Smooth muscle cell (in vitro differentiated cells): ENCODE measurements around the gene NGRN. TPM values are rescaled to one million over a fixed set of nuclear protein-coding genes. Genes with fewer than 3 reads are reported as not detected.

Experiments used
- DNase-seq: peaks from one replicate; lab custom pipeline; 2025; ENCODE audit not compliant: unreplicated experiment; lab: John Stamatoyannopoulos, UW
- H2AFZ ChIP-seq: fragments of 200-600 bp; sonication (generic); 2 replicates; pipeline ENCODE4 v1.6.0; 2016; ENCODE audit warnings: antibody characterized with exemption, low read depth, mild to moderate bottlenecking
- H3F3A ChIP-seq: fragments of 200-600 bp; sonication (generic); 2 replicates; pipeline ENCODE4 v1.6.0; 2017; ENCODE audit warnings: antibody characterized with exemption, low read depth
- H3K27ac ChIP-seq: fragments of 200-600 bp; sonication (generic); 2 replicates; pipeline ENCODE4 v1.5.1; 2016; ENCODE audit warnings: low read depth, mild to moderate bottlenecking
- H3K27me3 ChIP-seq: fragments of 200-600 bp; sonication (generic); 2 replicates; pipeline ENCODE4 v1.6.1; 2016; ENCODE audit warnings: low read depth, mild to moderate bottlenecking
- H3K36me3 ChIP-seq: fragments of 200-600 bp; sonication (generic); 2 replicates; pipeline ENCODE4 v1.5.1; 2016; ENCODE audit warnings: low read depth
- H3K4me1 ChIP-seq: fragments of 200-600 bp; sonication (generic); 2 replicates; pipeline ENCODE4 v1.5.1; 2016; ENCODE audit warnings: low read depth
- H3K4me2 ChIP-seq: fragments of 200-600 bp; sonication (generic); 2 replicates; pipeline ENCODE4 v1.6.0; 2016; ENCODE audit warnings: mild to moderate bottlenecking
- H3K4me3 ChIP-seq: fragments of 200-600 bp; sonication (generic); 2 replicates; pipeline ENCODE4 v1.5.1; 2016; ENCODE audit warnings: mild to moderate bottlenecking
- H3K79me2 ChIP-seq: fragments of 200-600 bp; sonication (generic); 2 replicates; pipeline ENCODE4 v1.6.0; 2016; ENCODE audit warnings: low read depth, mild to moderate bottlenecking
- H3K9ac ChIP-seq: fragments of 200-600 bp; sonication (generic); 2 replicates; pipeline ENCODE4 v1.6.0; 2016; ENCODE audit warnings: low read depth
- H3K9me3 ChIP-seq: fragments of 200-600 bp; sonication (generic); replicated peaks from 2 replicates; pipeline ENCODE4 v1.5.1; 2016; ENCODE audit warnings: low read depth
- H4K20me1 ChIP-seq: fragments of 200-600 bp; sonication (generic); 2 replicates; pipeline ENCODE4 v1.6.0; 2016; ENCODE audit warnings: low read depth
- CTCF ChIP-seq: fragments of 200-600 bp; sonication (generic); IDR thresholded peaks from 2 replicates; pipeline ENCODE4 v1.5.1; 2017; ENCODE audit warnings: borderline replicate concordance, mild to moderate bottlenecking, antibody characterized with exemption; ENCODE audit not compliant: insufficient read depth, poor library complexity, severe bottlenecking
- WGBS: methylation state at CpG from one replicate; pipeline ENCODE4 v1.1.7; 2016; ENCODE audit warnings: low lambda C conversion rate; 5-methylcytosine and 5-hydroxymethylcytosine counted together
- polyA plus RNA-seq: library from polyadenylated mRNA; unstranded; fragments of >200 nt; fragmentation: Nextera tagmentation; extraction: Ambion mirVana; gene quantifications from 2 replicates; pipeline ENCODE4 v1.2.1, GENCODE V29; 2016
- total RNA-seq: library from RNA; depleted of rRNA; stranded (reverse); fragments of >200 nt; gene quantifications from 2 replicates; pipeline ENCODE4 v1.2.3, GENCODE V29; 2014

The NGRN gene
- total and polyA plus RNA-seq, 2 experiments from 2014 or later: 54.8 to 71.5 TPM

GRCh38 chr15:90286678-90287077, 21.2 kb downstream of the NGRN start:
- Histone ChIP-seq H2AFZ (no peak overlapping the region), H3K9me3 (no peaks in the 10 kb centered on the region), H3K4me3 (no peak overlapping the region), H3K4me1 (no peaks in the 10 kb centered on the region), H3F3A (no peaks in the 10 kb centered on the region), H4K20me1 (no peaks in the 10 kb centered on the region), H3K9ac (no peak overlapping the region), H3K4me2 (no peak overlapping the region), H3K36me3 (no peaks in the 10 kb centered on the region), H3K27ac (no peak overlapping the region), H3K27me3 (no peaks in the 10 kb centered on the region), H3K79me2 (no peaks in the 10 kb centered on the region)
- peak; percentile 39 for TF ChIP-seq CTCF
- no peak for DNase-seq

- Histone ChIP-seq H3K4me1 (no peaks in the 10 kb centered on the region), H3K4me2 (no peak overlapping the region), H3K27me3 (no peaks in the 10 kb centered on the region), H3K79me2 (no peaks in the 10 kb centered on the region), H2AFZ (no peak overlapping the region), H3K9ac (no peak overlapping the region), H3F3A (no peaks in the 10 kb centered on the region), H3K36me3 (no peaks in the 10 kb centered on the region), H3K4me3 (no peak overlapping the region), H3K9me3 (no peaks in the 10 kb centered on the region), H3K27ac (no peak overlapping the region), H4K20me1 (no peaks in the 10 kb centered on the region)
- 56% methylated on average over 5 of the region's 5 CpGs for WGBS
- DNase-seq: no peak
- no peak for TF ChIP-seq CTCF
Measured at GRCh38 chr15:90287101-90287500, 21.6 kb downstream of the NGRN start.

GRCh38 chr15:90287946-90288345, 22.5 kb downstream of the NGRN start:
- no peaks in the 10 kb centered on the region for H3K9me3 ChIP-seq
- H3K4me1 ChIP-seq: no peaks in the 10 kb centered on the region
- no peak for TF ChIP-seq CTCF
- WGBS: 97% methylated on average over 6 of the region's 6 CpGs
- no peaks in the 10 kb centered on the region for H3K36me3 ChIP-seq
- no peak for DNase-seq
- H3K27ac ChIP-seq: no peak overlapping the region
- no peaks in the 10 kb centered on the region for H3K79me2 ChIP-seq
- no peak overlapping the region for H2AFZ ChIP-seq
- no peaks in the 10 kb centered on the region for H3K27me3 ChIP-seq
- H4K20me1 ChIP-seq: no peaks in the 10 kb centered on the region
- no peak overlapping the region for H3K4me3 ChIP-seq
- H3K4me2 ChIP-seq: no peak overlapping the region
- H3K9ac ChIP-seq: no peak overlapping the region
- no peaks in the 10 kb centered on the region for H3F3A ChIP-seq

GRCh38 chr15:90291679-90292356, 26.3 kb downstream of the NGRN start:
- Histone ChIP-seq H4K20me1 (no peaks in the 10 kb centered on the region), H2AFZ (no peak overlapping the region), H3F3A (no peaks in the 10 kb centered on the region), H3K27ac (no peak overlapping the region), H3K4me2 (no peak overlapping the region), H3K79me2 (no peaks in the 10 kb centered on the region), H3K9ac (no peak overlapping the region), H3K27me3 (no peaks in the 10 kb centered on the region), H3K9me3 (no peaks in the 10 kb centered on the region), H3K4me1 (no peaks in the 10 kb centered on the region), H3K4me3 (no peak overlapping the region), H3K36me3 (no peaks in the 10 kb centered on the region)
- DNase-seq: no peak
- no peak for TF ChIP-seq CTCF
- 91% methylated on average over 16 of the region's 16 CpGs for WGBS
